Measurements from ENCODE around the gene SORBS1.

Gene SORBS1

GRCh38 chr10:95538412-95538811, 22.8 kb downstream of the SORBS1 start:
- no peak for FAIRE-seq

DNA sequence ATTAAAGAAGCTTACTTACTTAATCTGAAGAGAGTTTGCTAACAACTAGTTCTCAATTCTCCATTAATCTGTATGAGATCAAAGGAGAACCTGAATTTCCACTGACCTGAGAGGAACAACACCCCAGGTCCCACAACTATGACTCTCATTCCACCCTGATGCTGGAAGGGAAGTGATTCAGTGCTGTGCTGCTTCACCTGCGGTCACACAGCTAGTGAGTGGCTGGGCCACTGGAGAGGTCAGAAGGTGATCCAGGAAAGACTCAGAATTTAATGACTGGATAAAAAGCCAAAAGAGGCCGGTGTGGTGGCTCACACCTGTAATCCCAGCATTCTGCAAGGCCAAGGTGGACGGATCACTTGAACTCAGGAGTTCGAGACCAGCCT, 23.6 kb downstream of the SORBS1 start:
- FAIRE-seq: no peak

GRCh38 chr10:95536894-95537541, 24.2 kb downstream of the SORBS1 start:
- FAIRE-seq: no peak

DNA sequence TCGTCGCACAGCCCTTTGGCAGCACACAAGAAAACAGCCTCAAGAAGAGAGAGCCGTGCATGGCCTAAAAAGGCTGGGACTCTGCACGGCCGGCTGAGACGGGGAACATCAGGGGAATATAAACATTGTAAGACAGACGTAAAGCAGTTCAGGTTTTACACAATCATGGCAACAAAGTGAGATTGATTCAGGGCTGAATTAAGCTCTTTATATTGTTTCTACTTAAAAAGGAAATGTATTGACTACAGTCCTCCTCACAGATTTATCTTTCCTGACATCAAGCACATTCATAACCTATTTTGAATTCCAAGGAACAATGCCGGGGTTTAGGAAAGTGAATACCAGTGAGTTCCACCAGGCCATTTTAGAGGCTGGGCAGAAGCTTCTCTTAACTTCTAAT, 25.2 kb downstream of the SORBS1 start:
- FAIRE-seq: no peak

DNA sequence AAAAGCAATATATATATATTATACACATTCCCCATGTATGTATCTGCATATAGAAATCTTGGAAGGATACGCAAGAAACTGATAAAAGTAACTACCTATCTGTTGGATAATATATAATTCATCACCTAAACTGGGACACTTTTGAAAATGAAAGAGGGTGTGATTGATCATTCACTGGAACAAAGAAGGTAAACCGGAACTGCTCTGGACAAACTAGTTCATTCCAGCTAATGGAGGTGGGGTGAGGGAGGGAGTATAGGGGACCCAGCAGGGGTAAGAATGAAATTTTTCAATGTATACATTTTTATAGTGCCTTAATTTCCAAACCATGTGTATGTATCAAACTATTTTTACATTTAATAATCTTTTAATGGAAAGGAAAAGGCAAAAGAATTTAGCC, 25.6 kb downstream of the SORBS1 start:
- FAIRE-seq: no peak

DNA sequence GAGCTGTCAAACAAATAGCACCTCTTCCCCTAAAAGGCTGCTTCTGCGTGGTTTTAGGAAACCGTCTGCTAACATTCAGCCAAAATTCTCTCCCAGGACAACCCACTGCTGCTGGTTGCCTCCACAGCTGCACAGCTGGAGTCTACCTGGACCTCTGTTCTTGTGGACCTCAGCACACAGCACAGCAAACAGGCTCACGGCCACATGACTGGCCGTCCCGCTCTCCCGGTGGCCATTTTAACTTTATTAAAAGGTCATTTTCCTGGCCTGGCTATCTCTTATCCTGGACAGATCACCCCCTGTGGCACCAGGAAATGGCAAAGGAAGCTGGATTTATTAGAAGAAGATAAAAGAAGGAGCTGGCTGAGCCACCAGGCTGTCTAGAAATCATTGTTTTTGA, 27.6 kb downstream of the SORBS1 start:
- no peak for FAIRE-seq

DNA sequence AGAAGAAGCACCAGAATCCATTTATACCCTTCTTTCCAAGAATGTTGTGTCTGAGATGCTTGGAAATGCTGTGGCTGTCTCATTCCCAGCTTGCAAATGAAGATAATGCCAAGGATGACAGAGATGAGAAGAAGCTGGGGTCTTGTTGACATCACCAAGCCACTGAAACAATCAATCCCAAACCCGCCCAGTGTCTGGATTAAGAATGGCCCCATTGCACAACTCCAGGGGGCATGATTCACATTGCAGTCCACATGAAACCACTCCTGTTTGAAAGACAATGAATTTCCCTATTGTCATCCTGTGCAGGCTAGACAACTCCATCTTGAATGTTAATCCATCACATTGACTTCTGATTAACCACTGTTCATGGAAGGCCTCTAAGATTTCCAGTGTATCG, 28.6 kb downstream of the SORBS1 start:
- no peak for FAIRE-seq

DNA sequence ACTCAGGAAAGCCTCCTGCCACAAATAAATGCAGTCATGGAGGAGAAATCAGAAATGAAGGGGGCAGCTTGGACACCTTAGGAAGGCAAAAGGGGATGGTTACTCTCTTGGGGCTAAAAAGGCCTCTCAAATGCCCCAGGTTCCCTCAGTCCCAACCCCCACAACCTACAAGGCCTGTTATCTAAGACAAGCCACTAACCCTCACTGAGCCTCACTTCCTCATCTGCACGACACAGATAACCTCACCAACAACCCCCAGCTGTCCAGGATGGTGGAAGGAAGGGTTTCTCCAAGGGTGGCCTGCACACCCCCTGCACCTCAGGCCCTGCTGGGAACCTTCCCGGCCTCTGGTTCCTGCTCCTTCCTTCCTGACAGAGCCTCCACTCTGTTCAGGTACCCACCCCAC, 29.2 kb downstream of the SORBS1 start:
- FAIRE-seq: no peak

DNA sequence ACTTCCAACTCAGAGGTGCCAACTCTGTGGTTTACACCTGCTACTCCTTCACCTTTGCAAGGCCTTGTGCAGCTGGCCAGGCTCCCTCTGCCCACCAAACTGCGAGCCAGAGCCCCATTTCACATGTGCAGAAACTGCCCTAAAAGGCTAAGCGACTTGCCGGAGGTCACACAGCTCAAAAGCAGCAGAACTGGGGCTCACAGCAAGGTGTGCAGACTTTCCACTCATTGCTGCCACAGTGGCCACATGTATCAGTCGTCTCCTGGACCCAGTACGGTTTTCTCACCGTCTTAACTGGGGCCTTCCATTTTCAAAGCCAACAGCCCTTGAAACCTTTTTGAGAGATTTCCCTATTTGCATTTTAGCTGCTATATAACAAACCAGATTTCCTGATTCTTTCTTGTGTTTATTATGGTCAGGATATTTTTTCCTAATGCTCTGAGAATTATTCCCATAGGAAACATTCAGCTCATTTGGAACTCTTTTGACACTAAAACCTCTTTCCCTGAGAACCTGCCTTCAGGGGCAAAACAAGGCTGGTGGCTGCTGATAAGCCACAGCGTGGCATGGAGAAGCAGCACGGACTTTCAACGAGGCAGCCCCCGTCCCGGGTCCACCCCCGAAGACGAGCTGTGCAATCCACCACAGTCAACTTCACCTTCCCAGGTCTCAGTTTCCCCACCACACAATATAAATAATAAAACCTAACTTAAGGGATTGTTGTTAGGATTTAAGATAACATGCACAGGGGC, 29.9 kb downstream of the SORBS1 start:
- FAIRE-seq: no peak

DNA sequence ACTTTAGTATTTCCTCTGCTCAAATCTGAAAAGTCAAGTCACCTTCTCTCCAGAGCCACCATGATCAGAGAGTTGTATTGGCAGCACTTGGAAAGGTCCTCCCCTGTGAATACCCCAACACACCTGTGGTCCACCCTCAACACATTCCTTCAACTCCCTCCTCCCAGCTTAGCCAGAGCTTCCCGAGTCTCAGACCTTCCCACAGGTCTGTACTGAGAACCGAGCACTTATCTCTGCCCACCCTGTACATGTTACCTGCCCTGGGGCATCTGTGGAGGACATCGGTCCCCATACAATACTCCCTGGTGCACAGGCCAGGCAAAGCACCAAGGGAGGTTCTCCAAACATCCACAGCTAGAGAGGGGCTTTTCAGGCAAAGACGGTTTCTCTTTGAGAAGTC, 30.6 kb downstream of the SORBS1 start:
- no peak for FAIRE-seq

- no peak for FAIRE-seq
Observed at GRCh38 chr10:95530029-95530428, 31.1 kb downstream of the SORBS1 start.

DNA sequence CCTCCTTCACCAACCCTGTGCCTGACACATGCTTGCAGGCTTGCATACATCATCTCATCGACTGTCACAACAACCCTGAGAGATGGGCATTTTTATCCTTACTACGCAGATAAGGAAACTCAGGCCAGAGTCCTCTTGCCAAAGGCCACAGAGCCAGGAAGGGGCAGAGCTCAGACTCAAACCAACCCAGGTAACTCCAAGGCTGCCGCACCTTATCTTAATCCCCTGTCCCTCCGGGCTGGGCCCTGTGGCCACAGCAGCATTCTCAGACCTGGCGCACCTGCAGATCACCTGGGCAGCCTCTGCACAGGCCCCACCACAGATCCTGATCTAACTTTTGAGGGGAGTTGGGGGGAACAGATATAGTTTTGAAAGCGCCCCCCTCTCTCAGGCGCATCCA, 35.1 kb downstream of the SORBS1 start:
- no peak for FAIRE-seq

GRCh38 chr10:95525033-95525418, 36.1 kb downstream of the SORBS1 start:
- FAIRE-seq: no peak

DNA sequence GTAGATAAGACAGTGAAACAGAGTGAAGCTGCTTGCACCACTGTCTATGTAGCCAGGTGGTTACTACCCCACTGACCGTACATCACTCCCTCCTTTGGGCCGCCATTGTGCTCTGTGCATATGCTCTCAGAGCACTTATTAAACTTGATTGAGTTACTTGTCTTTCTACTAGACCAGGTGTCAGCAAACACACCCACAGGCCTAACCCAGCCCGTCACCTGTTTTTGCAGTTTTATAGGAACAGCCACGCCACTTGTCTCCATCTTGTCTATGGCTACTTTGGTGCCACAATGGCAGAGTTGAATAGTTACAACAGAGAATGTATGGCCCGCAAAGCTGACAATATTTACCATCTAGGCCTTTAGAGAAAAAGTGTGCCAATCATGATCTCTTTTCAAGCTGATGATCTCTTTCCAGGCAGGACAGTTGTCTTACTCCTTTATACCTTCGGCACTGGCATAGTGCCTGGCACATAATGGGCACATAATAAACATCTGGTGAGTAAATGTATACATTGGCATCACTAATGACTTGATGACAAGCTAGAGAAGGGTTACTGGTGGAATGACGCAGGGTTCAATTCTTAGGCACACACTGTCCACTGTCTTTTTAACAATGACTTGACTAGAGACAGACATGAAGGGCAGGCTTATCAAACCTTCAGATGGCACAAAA, 36.7 kb downstream of the SORBS1 start:
- FAIRE-seq: no peak

GRCh38 chr10:95522117-95522516, 39.1 kb downstream of the SORBS1 start:
- no peak for FAIRE-seq

GRCh38 chr10:95520617-95521016, 40.6 kb downstream of the SORBS1 start:
- no peak for FAIRE-seq

DNA sequence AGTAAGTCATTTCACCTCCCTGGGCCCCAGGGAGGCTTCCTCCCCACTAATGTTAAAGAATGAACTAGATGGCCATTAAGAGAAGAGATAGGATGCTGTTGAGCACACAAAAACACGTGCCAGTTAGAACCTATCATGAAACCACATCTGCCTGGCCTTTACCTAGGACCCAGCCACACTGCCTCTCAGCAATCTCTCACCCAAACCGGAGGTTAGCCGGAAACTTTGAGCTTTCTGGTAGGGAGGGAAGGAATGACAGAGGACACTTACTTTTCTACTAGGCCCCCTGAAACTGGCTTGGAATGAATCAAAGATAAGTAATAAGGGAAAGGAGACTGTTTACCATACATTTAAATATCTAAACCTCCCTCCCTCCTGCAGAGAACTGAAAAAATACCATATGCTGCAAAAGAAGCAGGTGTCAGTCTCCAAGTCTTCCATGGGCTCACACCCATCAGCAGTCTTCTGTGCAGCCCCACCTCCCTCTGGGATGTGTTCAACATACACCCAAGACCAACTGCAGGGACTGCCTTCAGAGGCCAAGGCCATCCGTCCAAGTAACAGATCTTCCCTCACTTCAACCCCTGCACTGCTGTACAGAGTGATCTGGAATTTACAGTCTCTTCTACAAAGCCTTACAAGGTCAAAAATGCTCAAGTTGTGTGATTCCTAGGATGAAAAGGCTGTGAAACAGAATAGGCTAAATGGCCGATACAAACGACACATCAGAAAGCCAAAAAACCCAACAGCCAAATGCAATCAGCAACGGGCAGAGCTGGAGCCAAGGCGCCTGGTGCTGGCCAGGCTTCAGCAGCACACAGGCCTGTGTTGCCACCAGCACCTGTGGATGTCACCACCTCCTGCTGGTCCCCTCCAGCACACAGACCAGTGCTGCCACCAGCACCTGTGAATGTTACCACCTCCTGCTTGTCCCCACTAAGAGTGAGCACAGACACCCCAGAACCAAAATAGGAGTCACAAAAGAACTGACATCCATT, 42.4 kb downstream of the SORBS1 start:
- no peak for FAIRE-seq

DNA sequence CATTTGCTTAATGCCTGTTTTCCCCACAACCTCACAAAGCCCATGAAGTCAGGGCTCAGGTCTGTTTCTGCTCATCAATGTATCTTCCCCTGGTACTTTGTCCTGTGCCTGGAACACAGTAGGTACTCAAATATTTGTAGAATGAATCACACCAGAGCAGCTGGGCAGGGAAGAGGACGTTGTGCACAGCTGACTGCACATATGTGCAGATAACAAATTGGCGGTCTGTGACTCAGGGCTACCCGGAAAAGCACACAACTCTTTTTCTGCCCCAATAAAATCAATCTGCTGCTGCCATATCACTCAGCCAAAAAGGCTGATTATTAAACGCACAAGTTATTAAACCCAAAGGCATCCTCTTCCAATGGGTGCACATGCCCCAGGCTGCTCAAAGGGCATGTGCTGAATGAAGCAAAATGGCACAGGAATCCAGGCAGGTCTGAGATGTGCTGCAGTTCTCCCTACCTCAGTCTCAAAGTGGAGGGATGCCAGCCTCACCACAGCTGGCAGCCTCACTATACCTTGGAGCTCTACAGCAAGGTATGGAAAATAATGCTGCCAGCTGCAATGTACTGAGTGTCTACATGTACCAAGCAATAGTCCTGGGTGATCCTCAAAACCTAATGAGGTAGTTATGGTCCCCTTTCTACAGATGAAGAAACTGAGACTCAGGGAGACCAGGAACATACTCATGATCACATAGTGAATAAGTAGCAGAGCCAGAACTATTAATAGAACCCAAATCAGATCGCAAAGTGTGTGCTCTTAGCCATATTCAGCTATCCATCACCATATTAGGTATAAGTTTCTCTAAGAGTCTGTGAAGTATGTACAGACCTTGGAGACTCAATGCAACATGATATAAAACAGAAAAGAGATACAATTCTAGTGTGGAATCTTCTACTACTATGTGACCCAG, 43.4 kb downstream of the SORBS1 start:
- FAIRE-seq: no peak

DNA sequence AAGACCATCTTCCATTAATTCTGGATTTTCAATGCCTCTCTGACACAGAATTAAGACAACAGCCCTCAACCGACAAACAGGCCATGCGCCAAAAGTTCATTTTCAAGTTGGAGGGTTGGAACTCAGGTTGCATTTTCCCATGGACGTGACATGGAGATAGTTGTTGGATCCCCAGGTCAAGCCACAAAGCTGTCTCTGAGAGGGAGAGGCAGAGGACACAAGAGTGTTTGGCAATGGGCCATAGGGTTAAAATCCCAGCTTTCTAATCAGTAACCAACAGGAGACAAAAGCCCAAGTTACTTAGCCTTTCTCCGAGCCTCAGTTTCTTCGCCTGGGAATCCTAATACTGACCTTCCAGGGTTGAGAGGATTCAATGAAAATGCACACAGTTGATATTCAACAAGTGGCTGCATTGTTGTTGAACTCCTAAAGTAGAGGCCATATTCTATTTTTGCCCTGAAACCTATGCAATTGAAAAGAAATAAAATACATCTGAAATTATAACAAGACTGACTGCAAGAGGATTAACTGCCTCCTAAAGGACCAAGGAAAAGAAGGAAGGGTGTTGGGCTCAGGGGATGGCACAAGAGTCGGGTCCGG, 44.3 kb downstream of the SORBS1 start:
- FAIRE-seq: no peak

DNA sequence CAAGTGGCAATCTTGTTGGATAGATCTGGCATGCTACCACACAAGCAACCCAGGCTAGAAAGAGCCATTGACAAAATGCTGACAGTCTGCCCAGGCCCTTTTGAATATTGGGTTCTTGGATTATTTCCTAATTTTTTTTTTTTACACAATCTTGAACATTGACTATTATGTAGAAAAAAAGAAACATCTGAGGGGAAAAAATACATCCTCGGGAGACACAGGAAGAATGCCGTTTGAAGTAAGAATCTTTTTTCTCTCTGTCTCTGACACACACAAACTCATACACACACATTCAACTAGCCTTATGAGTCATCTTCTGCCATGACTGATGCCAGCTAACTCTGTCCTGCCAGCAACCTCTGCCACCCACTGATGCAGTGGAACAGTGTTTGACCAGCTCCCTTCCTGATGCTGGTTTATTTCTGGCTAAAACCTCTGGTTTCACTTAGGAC, 47.2 kb downstream of the SORBS1 start:
- FAIRE-seq: no peak

- FAIRE-seq: no peak
Observed at GRCh38 chr10:95513008-95513589, 48.1 kb downstream of the SORBS1 start.
